GM12874 (cell line): ENCODE data around the gene NFAT5.

Experiments used
- CTCF ChIP-seq: IDR thresholded peaks from 2 replicates; pipeline ENCODE4 v1.5.1; 2011; ENCODE audit warnings: low read depth, mild to moderate bottlenecking, control low read depth, low read length, moderate library complexity; ENCODE audit not compliant: insufficient read depth

NFAT5 gene

GRCh38 chr16:69754143-69754468 is 188.3 kb downstream of the NFAT5 start:
- no peak for TF ChIP-seq CTCF
